Transverse colon (tissue), 4 donors: ENCODE data around the gene OR10R2. TPM values are rescaled to one million over a fixed set of nuclear protein-coding genes. Genes with fewer than 3 reads are reported as not detected.
"Not testable (repeated sequence)": the region's sequence is repeated elsewhere in the genome, so short reads cannot be mapped to it uniquely, and the experiment has no call there.

Experiments used
- DNase-seq: peaks from one replicate; pipeline ENCODE4 v3.0.0-alpha.2; 2019
- H3K27ac ChIP-seq, 4 donors: fragments of 200-600 bp; sonication (generic); 2 replicates each; pipeline ENCODE4 v1.5.1; 2016 to 2018; ENCODE audit warnings: inconsistent platforms in 4 of 4
- H3K27me3 ChIP-seq: fragments of 200-600 bp; sonication (generic); 2 replicates; pipeline ENCODE4 v1.5.1; 2017; ENCODE audit warnings: inconsistent platforms
- H3K36me3 ChIP-seq, 4 donors: fragments of 200-600 bp; sonication (generic); 2 replicates each; pipeline ENCODE4 v1.5.1; 2017 to 2019; ENCODE audit warnings: inconsistent platforms in 4 of 4
- H3K4me1 ChIP-seq, 4 donors: fragments of 200-600 bp; sonication (generic); 2 replicates each; pipeline ENCODE4 v1.5.1; 2017 to 2020; ENCODE audit warnings: inconsistent platforms in 4 of 4
- H3K4me3 ChIP-seq, 4 donors: fragments of 200-600 bp; sonication (generic); 1 replicate in 1 of 4; 2 replicates in 3 of 4; pipeline versions ENCODE4 v1.5.1 to v1.6.1; 2017 to 2019; ENCODE audit warnings: inconsistent platforms in 4 of 4
- H3K9me3 ChIP-seq, 2 donors: fragments of 200-600 bp; sonication (generic); 2 replicates each; pipeline ENCODE4 v1.5.1; 2017 to 2019; ENCODE audit warnings: inconsistent platforms in 2 of 2
- EP300 ChIP-seq: sonication (generic); formaldehyde crosslinking; IDR thresholded peaks from one replicate; pipeline ENCODE4 v1.6.1; 2017; ENCODE audit warnings: antibody characterized with exemption, low read depth
- POLR2A ChIP-seq: fragments of 450-650 bp; IDR thresholded peaks from one replicate; pipeline ENCODE4 v1.6.1; 2016; ENCODE audit warnings: antibody characterized with exemption, mild to moderate bottlenecking, moderate library complexity
- POLR2AphosphoS5 ChIP-seq, 3 donors: sonication (generic); formaldehyde crosslinking; IDR thresholded peaks; one replicate each; pipeline ENCODE4 v1.6.1; 2016; ENCODE audit warnings: antibody characterized with exemption in 3 of 3
- WGBS, 2 donors: methylation state at CpG; one replicate each; pipeline ENCODE4 v1.1.5; 2018; ENCODE audit warnings: low coverage in 1 of 2; 5-methylcytosine and 5-hydroxymethylcytosine counted together
- in situ Hi-C, 4 donors: fragments of 200-750 bp; cut with MboI; loops; one replicate each; pipeline versions ENCODE4 v1.15.0 to v1.15.1; 2017; ENCODE audit warnings: low sequenced_read_pairs in 3 of 4, low pct_ligation_motif_present in 1 of 4, low pct_unique_long_range_greater_than_20kb in 1 of 4
- intact Hi-C: fragments of 100-400 bp; cut with DNase I; formaldehyde crosslinking; loops from one replicate; pipeline ENCODE4 v1.15.1; 2023; ENCODE audit warnings: low total_unique reads
- total RNA-seq, 4 donors: library from RNA; depleted of rRNA; stranded (reverse); fragments of >200 nt; gene quantifications; one replicate each; pipeline ENCODE4 v1.1.0, GENCODE V29; 2016
- TF ChIP-seq, protein P1 (sequence below), 5 experiments: fragments of 200-600 bp in 3 of 5; fragments of 450-650 bp in 2 of 5; sonication (generic) in 3 of 5; IDR thresholded peaks; 1 replicate in 2 of 5; 2 replicates in 3 of 5; pipeline ENCODE4 v1.5.1; 2016 to 2017; ENCODE audit warnings: antibody characterized with exemption in 5 of 5, inconsistent platforms in 3 of 5, mild to moderate bottlenecking in 2 of 5, moderate library complexity in 1 of 5

OR10R2 gene, protein sequence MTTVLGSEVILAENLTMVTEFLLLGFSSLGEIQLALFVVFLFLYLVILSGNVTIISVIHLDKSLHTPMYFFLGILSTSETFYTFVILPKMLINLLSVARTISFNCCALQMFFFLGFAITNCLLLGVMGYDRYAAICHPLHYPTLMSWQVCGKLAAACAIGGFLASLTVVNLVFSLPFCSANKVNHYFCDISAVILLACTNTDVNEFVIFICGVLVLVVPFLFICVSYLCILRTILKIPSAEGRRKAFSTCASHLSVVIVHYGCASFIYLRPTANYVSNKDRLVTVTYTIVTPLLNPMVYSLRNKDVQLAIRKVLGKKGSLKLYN
- total RNA-seq = not detected

DNA sequence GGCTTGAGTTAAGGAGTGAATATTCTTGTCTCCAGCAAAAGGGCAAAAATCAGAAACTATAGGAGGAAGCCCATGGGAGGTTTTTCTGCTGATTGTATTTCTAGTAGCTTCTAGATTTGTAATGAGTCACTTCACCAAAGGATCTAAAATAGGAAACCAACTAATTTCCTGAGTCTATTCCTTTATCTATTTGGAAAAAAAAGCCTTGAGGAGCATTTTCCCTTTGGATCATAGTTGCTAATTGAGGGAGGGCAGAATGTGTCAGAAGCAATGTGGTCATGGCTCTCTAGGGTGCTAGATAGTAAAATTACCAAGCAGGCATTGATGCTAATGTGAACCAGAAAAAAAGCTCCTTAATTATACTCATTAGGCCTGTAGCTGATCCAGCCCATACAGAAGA lies at the start of gene OR10R2:
OR10R2 (plus strand) TSS at position 301 of the 400 bp plus-strand sequence. CDS start 106 bp downstream, outside the sequence.
- H3K9me3 ChIP-seq = no peaks in the 10 kb centered on the region
- no peak for TF ChIP-seq POLR2AphosphoS5 (IDR thresholded peaks at IDR 0.05)
- no peak for TF ChIP-seq EP300
- TF ChIP-seq, protein P1, sequence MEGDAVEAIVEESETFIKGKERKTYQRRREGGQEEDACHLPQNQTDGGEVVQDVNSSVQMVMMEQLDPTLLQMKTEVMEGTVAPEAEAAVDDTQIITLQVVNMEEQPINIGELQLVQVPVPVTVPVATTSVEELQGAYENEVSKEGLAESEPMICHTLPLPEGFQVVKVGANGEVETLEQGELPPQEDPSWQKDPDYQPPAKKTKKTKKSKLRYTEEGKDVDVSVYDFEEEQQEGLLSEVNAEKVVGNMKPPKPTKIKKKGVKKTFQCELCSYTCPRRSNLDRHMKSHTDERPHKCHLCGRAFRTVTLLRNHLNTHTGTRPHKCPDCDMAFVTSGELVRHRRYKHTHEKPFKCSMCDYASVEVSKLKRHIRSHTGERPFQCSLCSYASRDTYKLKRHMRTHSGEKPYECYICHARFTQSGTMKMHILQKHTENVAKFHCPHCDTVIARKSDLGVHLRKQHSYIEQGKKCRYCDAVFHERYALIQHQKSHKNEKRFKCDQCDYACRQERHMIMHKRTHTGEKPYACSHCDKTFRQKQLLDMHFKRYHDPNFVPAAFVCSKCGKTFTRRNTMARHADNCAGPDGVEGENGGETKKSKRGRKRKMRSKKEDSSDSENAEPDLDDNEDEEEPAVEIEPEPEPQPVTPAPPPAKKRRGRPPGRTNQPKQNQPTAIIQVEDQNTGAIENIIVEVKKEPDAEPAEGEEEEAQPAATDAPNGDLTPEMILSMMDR (IDR thresholded peaks at IDR 0.05) = no peak
- TF ChIP-seq POLR2A = no peak
- no peak for DNase-seq
- intact Hi-C loops (no loop called here), in situ Hi-C loops (no loop called here)
- H3K4me3 ChIP-seq = no peak within 1 kb of the TSS
- H3K4me1 ChIP-seq = no peaks in the 10 kb centered on the region
- H3K27me3 ChIP-seq = no peaks in the 10 kb centered on the region
- H3K27ac ChIP-seq = no peak within 1 kb of the TSS
- no peaks in the 10 kb centered on the region for H3K36me3 ChIP-seq

DNA sequence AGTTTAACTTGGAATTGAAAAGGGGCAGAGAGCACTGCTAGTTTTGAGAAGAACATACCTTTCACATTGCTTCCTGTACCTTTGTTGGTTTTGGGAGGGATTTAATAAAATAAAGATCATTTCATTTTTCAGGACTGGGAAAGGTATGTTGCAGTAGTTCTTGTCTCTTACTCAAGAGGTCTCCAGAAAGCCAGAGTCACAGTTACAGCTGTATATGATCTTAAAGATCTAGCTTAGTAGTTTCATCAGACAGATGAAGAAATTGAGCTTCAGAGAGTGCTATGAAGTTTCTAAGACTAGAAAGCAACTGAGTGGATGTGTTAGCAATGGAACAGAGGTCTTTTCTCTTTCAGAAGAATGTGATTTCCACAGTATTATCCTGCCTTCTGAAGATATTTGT lies 47.0 kb upstream of the OR10R2 start:
- no peak for TF ChIP-seq EP300
- no peak for TF ChIP-seq POLR2A
- TF ChIP-seq, protein P1 (IDR thresholded peaks at IDR 0.05) = no peak
- TF ChIP-seq POLR2AphosphoS5 (IDR thresholded peaks at IDR 0.05) = no peak
- H3K27ac ChIP-seq = no peak overlapping the region
- intact Hi-C loops = no loop called here
- no peaks in the 10 kb centered on the region for H3K27me3 ChIP-seq
- in situ Hi-C loops = no loop called here
- no peaks in the 10 kb centered on the region for H3K9me3 ChIP-seq
- no peaks in the 10 kb centered on the region for H3K36me3 ChIP-seq
- no peak for DNase-seq
- H3K4me1 ChIP-seq = no peaks in the 10 kb centered on the region
- H3K4me3 ChIP-seq = no peak overlapping the region

DNA sequence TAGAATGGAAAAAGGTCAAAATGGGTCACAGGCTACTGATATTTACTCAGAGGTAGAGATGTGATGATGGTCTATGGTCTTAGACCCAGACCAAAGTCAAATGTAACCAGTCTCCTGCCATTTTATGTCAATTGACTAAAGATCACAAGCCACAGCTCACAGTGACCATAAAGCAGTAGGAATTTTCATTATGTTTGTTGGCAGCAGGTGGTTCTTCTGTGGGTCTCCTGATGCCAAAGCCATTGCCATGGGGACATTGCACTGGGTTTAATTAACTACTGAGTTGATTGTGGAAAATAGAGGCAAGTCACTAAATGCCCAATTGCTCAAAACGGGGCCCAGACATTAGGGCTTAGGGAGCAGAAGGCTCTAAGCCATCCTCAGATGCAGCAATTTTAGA lies 45.9 kb upstream of the OR10R2 start, which contains the start of gene OR10K2:
OR10K2 (minus strand) TSS at position 101 of the 400 bp plus-strand sequence. CDS start 5,371 bp downstream, outside the sequence.
- Histone ChIP-seq H3K27me3 (no peaks in the 10 kb centered on the region), H3K9me3 (no peaks in the 10 kb centered on the region), H3K27ac (no peak within 1 kb of the TSS), H3K4me1 (no peaks in the 10 kb centered on the region), H3K4me3 (no peak within 1 kb of the TSS), H3K36me3 (no peaks in the 10 kb centered on the region)
- TF ChIP-seq EP300 (no peak), POLR2AphosphoS5 (IDR thresholded peaks at IDR 0.05) (no peak), POLR2A (no peak)
- TF ChIP-seq, protein P1 (IDR thresholded peaks at IDR 0.05) = no peak
- intact Hi-C loops = no loop called here
- DNase-seq = no peak
- in situ Hi-C loops = no loop called here
- 50 to 85% methylated on average over 1 of the region's 1 CpG for WGBS, 2 donors

DNA sequence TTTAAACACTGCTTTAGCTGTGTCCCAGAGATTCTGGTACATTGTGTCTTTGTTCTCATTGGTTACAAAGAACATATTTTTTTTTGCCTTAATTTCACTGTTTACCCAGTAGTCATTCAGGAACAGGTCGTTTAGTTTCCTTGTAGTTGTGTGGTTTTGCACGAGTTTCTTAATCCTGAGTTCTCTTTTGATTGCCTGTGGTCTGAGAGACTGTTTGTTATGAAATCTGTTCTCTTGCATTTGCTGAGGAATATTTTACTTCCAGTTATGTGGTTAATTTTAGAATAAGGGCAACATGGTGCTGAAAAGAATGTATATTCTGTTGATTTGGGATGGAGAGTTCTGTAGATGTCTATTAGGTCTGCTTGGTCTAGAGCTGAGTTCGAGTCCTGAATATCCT lies 41.9 kb upstream of the OR10R2 start:
- 43 to 46% methylated on average over 3 of the region's 3 CpGs for WGBS, 2 donors

DNA sequence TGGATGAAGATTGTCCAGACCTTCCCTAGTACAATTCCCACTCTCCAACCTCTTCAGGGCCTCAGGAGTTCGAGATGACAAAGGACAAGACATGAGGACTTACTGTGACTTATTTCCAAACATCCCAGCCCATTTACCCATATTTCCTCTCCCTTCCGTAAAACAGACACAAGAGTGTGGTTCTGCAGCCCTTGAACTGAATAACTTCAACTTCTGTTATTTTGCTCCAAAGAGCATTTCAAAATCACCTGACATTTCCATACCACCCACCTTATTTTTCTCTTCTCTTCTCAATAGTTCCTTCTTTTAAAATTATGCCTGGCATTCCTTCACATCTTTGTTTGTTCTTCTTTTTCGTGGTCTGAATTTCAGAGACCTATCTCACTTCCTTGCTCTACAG lies 37.3 kb upstream of the OR10R2 start:
- intact Hi-C loops = no loop called here
- Histone ChIP-seq H3K9me3 (no peaks in the 10 kb centered on the region), H3K4me3 (no peak overlapping the region), H3K27ac (no peak overlapping the region), H3K36me3 (no peaks in the 10 kb centered on the region), H3K27me3 (no peaks in the 10 kb centered on the region), H3K4me1 (no peaks in the 10 kb centered on the region)
- 14 to 39% methylated on average over 1 to 3 of the region's 3 CpGs for WGBS, 2 donors
- in situ Hi-C loops = no loop called here
- TF ChIP-seq EP300 (no peak), POLR2AphosphoS5 (IDR thresholded peaks at IDR 0.05) (no peak)
- DNase-seq = no peak

More for the DNA sequence above, 41.9 kb upstream of the OR10R2 start:
- H3K4me1 ChIP-seq, H3K36me3 ChIP-seq, H3K4me3 ChIP-seq, H3K27me3 ChIP-seq, H3K9me3 ChIP-seq, H3K27ac ChIP-seq, DNase-seq, intact Hi-C loops, in situ Hi-C loops: not testable (repeated sequence)
